ENCODE results near the gene AKT1.

The AKT1 gene

GRCh38 chr14:104724981-104725771, 70.4 kb downstream of the AKT1 start:
- DNase-seq (ENCODE audit: low read depth in 2 of 2, low spot score in 1 of 2) = no peak

GRCh38 chr14:104724407-104724980, 71.1 kb downstream of the AKT1 start:
- DNase-seq (ENCODE audit: low read depth in 2 of 2, low spot score in 1 of 2) = no peak

- DNase-seq (ENCODE audit: low read depth in 2 of 2, low spot score in 1 of 2) = peak; percentile 21 to 39
These were observed 71.7 kb downstream of the AKT1 start, which contains the start of gene ADSS1 for GRCh38 chr14:104723651-104724406. TSS of gene ADSS1 (plus strand) at chr14:104724229. CDS start at chr14:104724271, 42 bp downstream.

GRCh38 chr14:104722938-104723650, 72.5 kb downstream of the AKT1 start:
- DNase-seq (ENCODE audit: low read depth in 2 of 2, low spot score in 1 of 2) = no peak

- no peak for DNase-seq (ENCODE audit: low read depth in 2 of 2, low spot score in 1 of 2)
These were observed 73.8 kb downstream of the AKT1 start for GRCh38 chr14:104721505-104722431.
